Gastrocnemius medialis (tissue), 4 donors: ENCODE results near the gene PALLD. TPM values are rescaled to one million over a fixed set of nuclear protein-coding genes. Genes with fewer than 3 reads are reported as not detected.
A peak's percentile ranks its signal among the peaks of the same experiment; 100 is the strongest.

ENCODE experiments used
- ATAC-seq, 2 donors: fragments of 150-250 bp; one replicate each; pipeline ENCODE4 v1.9.1; 2016
- DNase-seq, 2 donors: peaks; one replicate each; pipeline ENCODE4 v3.0.0-alpha.2; 2019
- H3K27ac ChIP-seq, 4 donors: fragments of 200-600 bp; sonication (generic); 1 replicate in 1 of 4; 2 replicates in 3 of 4; pipeline ENCODE4 v1.5.1; 2016 to 2018; ENCODE audit warnings: mild to moderate bottlenecking in 2 of 4, moderate library complexity in 1 of 4
- H3K27me3 ChIP-seq, 3 donors: fragments of 200-600 bp; sonication (generic) in 2 of 3; 1 replicate in 1 of 3; 2 replicates in 2 of 3; pipeline versions ENCODE4 v1.5.1 to v1.6.0; 2016 to 2019; ENCODE audit warnings: mild to moderate bottlenecking in 1 of 3, moderate library complexity in 1 of 3
- H3K36me3 ChIP-seq, 2 donors: fragments of 200-600 bp; sonication (generic) in 1 of 2; one replicate each; pipeline ENCODE4 v1.5.1; 2017 to 2018
- H3K4me1 ChIP-seq, 2 donors: fragments of 200-600 bp; sonication (generic) in 1 of 2; one replicate each; pipeline ENCODE4 v1.5.1; 2016 to 2017; ENCODE audit warnings: mild to moderate bottlenecking in 2 of 2
- H3K4me3 ChIP-seq, 4 donors: fragments of 200-600 bp; sonication (generic) in 3 of 4; 1 replicate in 1 of 4; 2 replicates in 3 of 4; pipeline ENCODE4 v1.5.1; 2016 to 2019; ENCODE audit warnings: mild to moderate bottlenecking in 2 of 4
- H3K9me3 ChIP-seq, 3 donors: fragments of 200-600 bp; sonication (generic) in 2 of 3; 1 replicate in 1 of 3; 2 replicates in 2 of 3; pipeline ENCODE4 v1.5.1; 2016 to 2019
- CTCF ChIP-seq, 5 experiments: fragments of 450-650 bp in 3 of 5; fragments of 200-600 bp in 2 of 5; sonication (generic) in 2 of 5; IDR thresholded peaks in 4 of 5; conservative IDR thresholded peaks in 1 of 5; 1 replicate in 4 of 5; 2 replicates in 1 of 5; pipeline ENCODE4 v1.5.1; 2016 to 2019; ENCODE audit warnings: antibody characterized with exemption in 5 of 5, mild to moderate bottlenecking in 3 of 5, moderate library complexity in 3 of 5
- POLR2A ChIP-seq, 2 donors: fragments of 450-650 bp; IDR thresholded peaks; one replicate each; pipeline ENCODE4 v1.6.1; 2017; ENCODE audit warnings: antibody characterized with exemption in 2 of 2, mild to moderate bottlenecking in 2 of 2, moderate library complexity in 2 of 2
- in situ Hi-C, 4 donors: fragments of 200-750 bp; cut with MboI; loops; one replicate each; pipeline versions ENCODE4 v1.15.0 to v1.8.0; 2017; ENCODE audit warnings: low sequenced_read_pairs in 4 of 4
- intact Hi-C: fragments of 100-400 bp; cut with DNase I; formaldehyde crosslinking; loops from one replicate; pipeline ENCODE4 v1.15.1; 2023; ENCODE audit warnings: low total_unique reads
- total RNA-seq, 4 donors: library from RNA; depleted of rRNA; stranded (reverse); fragments of >200 nt; gene quantifications; one replicate each; pipeline versions ENCODE4 v1.1.0 to v1.2.3, GENCODE V29; 2016

PALLD gene
- total RNA-seq, 4 donors from 2014 or later, result 165 to 439 (median 319) TPM

DNA sequence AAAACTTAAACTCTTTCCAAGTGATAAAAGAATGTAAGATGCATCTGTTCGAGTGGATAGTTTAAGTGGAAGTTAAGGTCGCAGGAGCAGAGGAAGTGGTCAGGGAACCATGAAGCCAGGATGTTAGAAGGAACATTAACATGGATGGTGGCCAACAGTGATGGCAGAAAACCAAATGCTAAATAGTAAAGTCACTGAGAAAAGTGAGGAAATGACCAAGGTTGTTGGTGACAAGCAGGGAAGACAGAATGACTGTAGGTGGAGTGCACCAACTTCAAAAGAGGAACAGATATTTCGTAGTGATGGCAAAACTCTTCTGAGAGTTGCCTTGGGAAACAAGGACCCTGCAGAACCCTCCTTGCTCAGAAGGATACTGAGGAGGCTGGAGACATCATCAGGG lies 226.2 kb downstream of the PALLD start:
- DNase-seq (no peak), ATAC-seq (no peak)
- no peaks in the 10 kb centered on the region for H3K27me3 ChIP-seq
- in situ Hi-C loops (loop anchor here in 3 of 4 donors (25.0 kb wide), 2 partner anchors 289 to 764 kb away; partner anchors contain the start of gene CBR4 (in 1 of the 3)), intact Hi-C loops (no loop called here)
- peak overlapping the region in 1 of 4 donors; percentile 40 for H3K27ac ChIP-seq
- no peaks in the 10 kb centered on the region for H3K36me3 ChIP-seq
- no peak for TF ChIP-seq CTCF (IDR thresholded peaks at IDR 0.05 in 4 of 5, conservative IDR thresholded peaks at IDR 0.05 in 1 of 5)
- TF ChIP-seq POLR2A (IDR thresholded peaks at IDR 0.05), result no peak
- H3K4me3 ChIP-seq, result no peak overlapping the region
- no peaks in the 10 kb centered on the region for H3K9me3 ChIP-seq
- peaks cover 2 to 4% of the 10 kb centered on the region in 2 donors for H3K4me1 ChIP-seq

DNA sequence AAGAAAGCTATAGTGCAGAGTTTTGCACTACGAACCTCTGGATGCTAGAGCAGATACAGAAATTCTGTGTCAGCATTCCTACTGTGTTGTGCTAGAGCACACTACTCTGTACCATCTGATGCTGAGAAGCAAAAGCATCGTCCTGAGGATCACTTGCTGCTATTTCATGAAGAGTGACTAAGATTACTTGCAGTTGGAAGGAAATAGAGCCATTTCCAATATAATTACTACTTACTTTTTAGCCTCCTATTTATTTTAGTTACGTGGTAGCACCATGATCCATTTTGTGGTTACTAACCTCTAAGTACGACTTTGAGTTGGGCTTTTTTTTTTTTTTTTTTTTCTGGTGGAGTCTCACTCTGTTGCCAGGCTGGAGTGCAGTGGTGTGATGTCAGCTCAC lies 226.7 kb downstream of the PALLD start:
- in situ Hi-C loops (loop anchor here in 3 of 4 donors (25.0 kb wide), 2 partner anchors 289 to 764 kb away; partner anchors contain the start of gene CBR4 (in 1 of the 3)), intact Hi-C loops (no loop called here)
- Histone ChIP-seq H3K27me3 (no peaks in the 10 kb centered on the region), H3K36me3 (no peaks in the 10 kb centered on the region), H3K9me3 (no peaks in the 10 kb centered on the region), H3K4me1 (no peaks in the 10 kb centered on the region), H3K27ac (peak overlapping the region in 1 of 4 donors; percentile 40), H3K4me3 (no peak overlapping the region)
- TF ChIP-seq CTCF (IDR thresholded peaks at IDR 0.05 in 4 of 5, conservative IDR thresholded peaks at IDR 0.05 in 1 of 5) (no peak), POLR2A (IDR thresholded peaks at IDR 0.05) (no peak)
- ATAC-seq, result no peak
- no peak for DNase-seq

DNA sequence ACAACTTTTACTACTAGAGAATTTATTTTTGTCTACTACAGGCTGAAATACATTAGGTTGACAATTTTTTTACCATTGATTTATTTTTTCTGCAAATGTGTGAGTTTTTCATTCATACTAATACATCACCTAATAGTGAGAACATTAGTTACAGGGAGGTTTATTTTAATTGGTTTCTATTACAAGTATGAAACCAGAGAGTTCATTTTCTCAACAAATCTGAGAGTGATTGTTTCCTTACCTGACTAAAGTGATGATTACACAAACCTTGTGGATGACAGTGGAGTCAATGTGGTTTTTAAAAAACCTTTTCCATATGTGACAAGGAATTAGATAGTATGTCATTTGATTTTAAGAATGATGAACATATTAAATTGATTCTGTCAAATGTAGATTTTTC lies 227.4 kb downstream of the PALLD start:
- in situ Hi-C loops (loop anchor here in 3 of 4 donors (25.0 kb wide), 2 partner anchors 288 to 763 kb away; partner anchors contain the start of gene CBR4 (in 1 of the 3)), intact Hi-C loops (no loop called here)
- H3K27me3 ChIP-seq, result no peaks in the 10 kb centered on the region
- H3K36me3 ChIP-seq, result no peaks in the 10 kb centered on the region
- no peak overlapping the region for H3K27ac ChIP-seq
- TF ChIP-seq CTCF (IDR thresholded peaks at IDR 0.05 in 4 of 5, conservative IDR thresholded peaks at IDR 0.05 in 1 of 5) (no peak), POLR2A (IDR thresholded peaks at IDR 0.05) (no peak)
- no peaks in the 10 kb centered on the region for H3K9me3 ChIP-seq
- DNase-seq (no peak), ATAC-seq (no peak)
- H3K4me3 ChIP-seq, result no peak overlapping the region
- H3K4me1 ChIP-seq, result no peaks in the 10 kb centered on the region

GRCh38 chr4:168724686-168725411 lies 228.0 kb downstream of the PALLD start:
- no peaks in the 10 kb centered on the region for H3K4me1 ChIP-seq
- TF ChIP-seq POLR2A (IDR thresholded peaks at IDR 0.05) (no peak), CTCF (IDR thresholded peaks at IDR 0.05 in 4 of 5, conservative IDR thresholded peaks at IDR 0.05 in 1 of 5) (no peak)
- DNase-seq (no peak), ATAC-seq (no peak)
- H3K27me3 ChIP-seq, result no peaks in the 10 kb centered on the region
- H3K36me3 ChIP-seq, result no peaks in the 10 kb centered on the region
- in situ Hi-C loops, result loop anchor here in 3 of 4 donors (25.0 kb wide), 2 partner anchors 287 to 762 kb away; partner anchors contain the start of gene CBR4 (in 1 of the 3)
- no peak overlapping the region for H3K4me3 ChIP-seq
- intact Hi-C loops, result no loop called here
- no peaks in the 10 kb centered on the region for H3K9me3 ChIP-seq
- H3K27ac ChIP-seq, result no peak overlapping the region
